Astrocyte of the hippocampus (primary cell): ENCODE measurements around the gene EIF4G3.
"Not testable (repeated sequence)": the region's sequence is repeated elsewhere in the genome, so short reads cannot be mapped to it uniquely, and the experiment has no call there.

Source experiments
- DNase-seq: peaks from one replicate; pipeline ENCODE4 v3.0.0; 2011; ENCODE audit warnings: low read depth, low spot score

EIF4G3 gene

DNA sequence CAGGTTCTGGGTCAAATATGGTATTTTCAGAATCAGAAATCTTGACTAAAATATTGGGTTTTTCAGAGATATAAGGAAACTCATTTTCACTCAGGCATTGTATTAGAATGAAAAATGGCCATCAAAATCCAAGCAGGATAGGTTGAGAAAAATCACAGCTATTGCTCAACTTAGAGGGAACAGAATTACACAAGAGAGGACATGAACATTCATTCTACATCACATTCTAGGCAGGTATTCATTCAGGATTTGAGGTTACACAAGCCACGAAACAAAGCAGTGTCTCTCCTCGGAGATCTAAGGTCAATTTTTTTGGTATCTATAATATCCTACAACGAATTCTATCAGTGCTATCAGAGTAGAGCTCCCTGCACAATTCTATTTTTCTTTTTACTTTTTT is 226.0 kb downstream of the EIF4G3 start:
- DNase-seq = no peak

DNA sequence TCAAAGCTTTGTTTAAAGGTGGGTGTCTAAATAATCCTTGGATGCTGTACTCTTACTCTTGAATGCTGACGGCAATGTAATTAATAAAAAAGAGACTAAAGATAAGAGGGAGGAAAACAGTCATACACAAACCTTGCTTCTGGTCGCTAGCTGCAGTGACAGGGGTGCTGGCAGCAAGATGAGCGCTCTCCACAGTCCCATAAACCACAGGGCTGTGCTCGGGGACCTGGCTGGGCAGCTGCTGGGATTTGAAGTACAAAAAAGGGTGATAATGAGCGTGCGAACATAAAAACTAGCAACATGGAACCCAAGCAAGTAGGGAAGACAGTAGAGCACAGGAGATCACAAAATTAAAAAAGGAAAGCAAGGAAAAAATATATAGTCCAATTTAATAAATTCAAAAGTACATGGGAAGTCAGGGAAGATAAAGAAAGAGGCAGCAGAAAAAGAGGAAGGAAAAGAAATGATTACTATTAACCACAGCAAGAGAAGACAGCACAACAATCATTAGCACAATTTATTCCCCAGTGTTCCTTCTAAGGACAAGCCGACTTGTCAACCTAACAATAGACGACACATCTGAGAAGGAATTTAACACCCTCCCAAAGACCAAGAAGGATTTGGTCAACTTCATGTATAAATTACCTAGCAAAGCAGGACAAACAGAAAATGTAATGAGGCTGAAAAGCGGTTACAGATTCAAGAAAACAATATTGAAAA is 226.7 kb downstream of the EIF4G3 start:
- DNase-seq = no peak

- no peak for DNase-seq
These were observed 228.6 kb downstream of the EIF4G3 start for GRCh38 chr1:20948101-20948500.

- no peak for DNase-seq
These were observed 229.3 kb downstream of the EIF4G3 start for GRCh38 chr1:20947409-20947808.

GRCh38 chr1:20936621-20937020 is 240.1 kb downstream of the EIF4G3 start:
- DNase-seq = peak; percentile 2

GRCh38 chr1:20936216-20936615 is 240.5 kb downstream of the EIF4G3 start:
- DNase-seq = no peak

DNA sequence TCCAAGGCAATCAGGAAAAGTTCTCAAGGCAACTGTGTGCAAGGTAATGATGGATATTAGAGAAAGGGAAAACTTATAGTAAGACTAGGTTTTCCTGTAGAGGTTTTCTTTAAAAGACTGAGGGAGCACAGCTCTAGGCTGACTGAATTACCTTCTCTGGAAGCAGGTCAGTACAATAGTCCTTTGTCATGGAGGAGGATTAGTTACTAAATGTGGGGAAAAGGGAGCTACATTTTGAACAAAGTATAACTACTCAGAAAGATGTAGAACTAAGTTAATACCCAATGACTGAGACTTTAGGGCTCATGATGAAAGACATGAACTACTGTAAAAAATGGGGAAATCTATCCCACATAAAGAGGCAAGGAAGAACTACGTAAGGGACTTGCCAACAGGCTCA is 241.0 kb downstream of the EIF4G3 start:
- DNase-seq = no peak

DNA sequence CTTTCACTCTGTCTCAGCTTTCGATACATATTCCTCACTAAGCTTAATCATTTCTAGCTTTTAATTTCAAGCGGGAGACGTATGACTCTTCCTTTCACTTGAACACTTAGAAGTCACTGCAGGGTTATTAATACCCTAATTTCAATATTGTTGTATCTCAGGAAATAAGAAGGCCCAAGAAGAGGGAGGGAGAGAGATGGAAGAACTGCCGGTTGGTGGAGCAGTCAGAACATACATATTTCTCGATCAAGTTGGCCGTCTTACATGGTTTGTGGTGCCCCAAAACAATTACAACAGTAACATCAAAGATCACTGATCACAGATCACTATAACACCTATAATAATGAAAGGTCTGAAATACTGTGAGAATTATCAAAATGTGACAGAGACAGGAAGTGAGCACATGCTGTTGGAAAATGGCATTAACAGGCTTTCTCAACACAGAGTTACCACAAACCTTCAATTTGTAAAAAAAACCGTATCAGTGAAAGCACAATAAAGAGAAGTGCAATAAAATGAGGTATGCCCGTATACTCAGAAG is 244.2 kb downstream of the EIF4G3 start:
- DNase-seq = no peak

DNA sequence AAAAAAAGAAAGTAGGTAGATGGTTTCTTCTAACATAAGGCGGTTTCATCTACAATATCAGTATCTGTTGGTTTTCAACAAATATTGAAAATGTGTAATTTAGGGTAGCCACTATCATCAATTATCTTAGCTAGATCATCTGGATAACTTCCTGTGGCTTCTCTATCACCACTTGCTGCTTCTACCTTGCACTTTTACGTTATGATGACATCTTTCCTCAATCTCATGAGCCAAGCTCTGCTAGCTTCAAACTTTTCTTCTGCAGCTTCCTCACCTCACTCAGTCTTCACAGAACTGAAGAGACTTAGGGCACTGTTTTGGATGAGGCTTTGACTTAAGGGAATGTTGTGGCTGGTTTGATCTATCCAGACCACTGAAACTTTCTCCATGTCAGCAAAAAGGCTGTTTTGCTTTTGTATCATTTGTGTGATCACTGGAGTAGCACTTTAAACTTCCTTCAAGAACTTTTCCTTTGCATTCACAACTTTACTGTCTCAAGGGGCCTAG is 244.7 kb downstream of the EIF4G3 start:
- DNase-seq = no peak

- no peak for DNase-seq
These were observed 246.3 kb downstream of the EIF4G3 start for GRCh38 chr1:20930427-20930826.

DNA sequence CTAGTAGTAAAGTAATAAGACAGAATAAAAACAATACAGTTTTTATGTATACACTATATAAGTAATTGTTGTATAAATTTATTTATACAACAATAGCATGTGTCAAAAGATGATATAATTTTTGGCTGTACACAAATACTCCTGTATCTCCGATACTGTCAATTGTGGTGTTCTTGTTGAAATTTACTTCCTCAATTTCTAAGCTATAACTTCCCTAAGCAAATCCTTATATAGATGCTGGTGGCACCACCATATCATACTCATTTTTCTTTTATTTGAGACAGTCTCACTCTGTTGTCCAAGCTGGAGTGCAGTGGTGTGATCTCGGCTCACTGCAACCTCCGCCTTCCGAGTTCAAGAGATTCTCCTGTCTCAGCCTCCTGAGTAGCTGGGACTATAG is 248.6 kb downstream of the EIF4G3 start:
- DNase-seq = no peak

- peak; percentile 17 for DNase-seq
These were observed 255.4 kb downstream of the EIF4G3 start for GRCh38 chr1:20921285-20921684.

DNA sequence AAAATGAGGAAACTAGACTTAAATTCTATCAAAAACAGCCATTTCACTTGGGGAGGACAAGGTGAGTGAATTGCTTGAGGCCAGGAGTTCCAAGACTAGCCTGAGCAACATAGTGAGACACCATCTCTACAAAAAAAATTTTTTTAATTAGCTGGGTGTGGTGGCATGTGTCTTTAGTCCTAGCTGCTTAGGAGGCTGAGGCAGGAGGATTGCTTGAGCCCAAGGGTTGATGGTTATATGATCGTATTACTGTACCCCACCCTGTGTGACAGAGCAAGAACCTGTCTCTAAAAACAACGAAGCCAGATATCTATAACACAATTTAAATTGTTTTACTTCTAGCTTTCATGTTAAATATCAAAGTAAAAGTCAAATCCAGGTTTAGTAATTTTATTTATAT is 263.5 kb downstream of the EIF4G3 start:
- no peak for DNase-seq

- not testable (repeated sequence) for DNase-seq
These were observed 269.2 kb downstream of the EIF4G3 start for GRCh38 chr1:20907526-20907925.

DNA sequence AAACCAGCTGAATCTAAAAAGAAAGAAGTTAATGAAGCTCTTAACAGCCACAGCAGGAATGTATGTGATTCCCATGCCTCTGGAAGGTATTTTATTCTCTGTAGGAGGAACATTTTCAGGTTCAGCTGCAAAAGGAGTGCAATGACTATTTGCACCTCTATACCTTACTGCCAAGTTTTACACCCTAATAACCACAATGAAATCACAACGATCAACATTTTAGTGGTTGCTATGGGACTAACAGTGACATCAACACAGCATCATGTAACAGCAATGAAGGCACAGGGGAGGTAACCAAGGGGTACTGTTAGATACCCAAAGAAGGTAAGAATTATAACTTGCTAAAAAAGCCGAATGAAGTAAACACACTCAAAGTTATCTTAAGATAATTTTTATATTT is 273.3 kb downstream of the EIF4G3 start:
- peak; percentile 46 for DNase-seq

GRCh38 chr1:20900056-20900455 is 276.6 kb downstream of the EIF4G3 start:
- no peak for DNase-seq

DNA sequence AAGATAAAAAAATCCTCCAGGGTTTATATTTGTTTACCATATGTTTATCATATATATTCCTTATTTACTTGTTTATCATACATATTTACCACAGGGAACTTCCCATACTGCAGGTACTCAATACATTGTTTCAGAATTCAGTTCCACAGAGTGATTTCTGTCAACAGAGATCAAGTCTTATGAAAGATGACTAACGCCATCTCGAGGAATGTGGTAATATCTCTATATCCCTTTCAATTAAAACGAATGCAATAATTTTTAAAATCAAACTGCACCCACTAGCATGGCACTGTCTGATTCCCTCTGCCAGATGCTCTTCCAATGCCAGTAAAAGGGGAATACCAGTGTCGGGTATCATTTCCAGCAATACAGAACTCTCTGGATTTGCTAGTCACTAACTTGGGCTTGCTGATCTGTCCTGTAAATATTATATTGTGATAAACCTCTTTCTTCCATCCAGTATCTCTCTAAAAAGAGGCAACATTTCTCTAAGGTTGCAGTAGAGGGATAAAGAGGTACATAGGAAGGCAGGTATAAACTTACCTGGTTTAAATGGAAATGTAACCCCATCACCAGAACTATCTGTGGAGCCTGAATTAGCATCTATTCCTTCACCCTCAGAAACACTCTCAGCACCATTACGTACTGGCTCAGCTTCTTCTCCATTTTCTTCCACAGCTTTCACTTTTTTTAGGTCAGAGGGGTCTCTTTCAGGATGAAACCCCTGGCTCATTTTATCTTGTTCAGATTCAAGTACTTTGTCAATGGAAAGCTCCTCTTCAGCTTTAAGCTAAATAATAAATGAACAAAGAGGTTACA is 277.3 kb downstream of the EIF4G3 start:
- DNase-seq = no peak

DNA sequence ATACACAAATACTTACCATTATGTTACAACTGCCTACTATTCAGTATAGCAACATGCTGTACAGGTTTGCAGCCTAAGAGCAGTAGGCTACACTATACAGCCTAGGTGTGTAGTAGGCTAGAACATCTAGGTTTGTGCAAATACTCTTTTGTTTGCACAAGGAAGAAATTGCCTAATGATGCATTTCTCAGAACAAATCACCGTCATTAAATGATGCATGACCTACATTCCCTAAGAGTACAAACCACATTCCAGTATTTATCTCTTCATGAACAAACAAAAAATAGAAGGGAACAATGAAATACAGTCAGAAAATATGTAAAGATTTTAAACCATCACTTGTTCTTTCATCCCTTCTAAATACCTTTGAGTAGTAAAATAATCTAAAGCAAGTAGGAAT is 279.9 kb downstream of the EIF4G3 start:
- peak; percentile 49 for DNase-seq

DNA sequence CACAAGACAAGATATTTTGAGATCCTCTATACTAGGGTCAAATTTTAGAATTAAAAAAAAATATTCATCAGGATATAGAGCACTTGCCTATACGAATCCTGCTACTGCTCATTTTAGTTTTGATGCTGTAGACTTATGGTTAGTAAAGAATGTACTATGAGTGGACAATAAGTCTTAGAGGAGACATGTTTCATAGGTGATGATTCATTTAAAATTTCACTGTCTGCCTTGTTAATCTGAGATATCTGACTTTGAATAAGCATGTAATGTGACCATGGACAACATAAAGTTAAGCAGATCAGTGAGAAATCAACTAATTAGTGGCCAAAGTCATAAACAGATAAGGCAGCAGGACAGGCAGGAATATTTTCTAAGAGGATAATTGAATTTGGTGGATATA is 282.8 kb downstream of the EIF4G3 start:
- DNase-seq = no peak

DNA sequence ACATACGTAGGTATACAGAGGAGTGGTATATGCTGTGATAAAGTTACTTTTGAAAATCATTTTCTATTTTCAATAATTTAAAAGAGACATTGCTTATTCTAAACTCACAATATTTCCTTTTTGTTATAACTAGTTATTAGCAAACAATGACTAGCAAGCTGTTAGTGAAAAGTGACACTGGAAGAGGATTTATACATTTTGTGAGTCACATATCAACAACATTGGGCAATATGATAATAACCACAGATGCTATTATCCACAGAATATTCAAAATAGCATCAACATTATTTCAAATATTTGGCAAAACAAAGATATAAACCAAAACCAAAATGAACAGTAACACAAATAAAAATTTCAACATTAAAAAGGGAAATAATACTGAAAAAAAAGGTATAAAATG is 285.6 kb downstream of the EIF4G3 start:
- DNase-seq = no peak

DNA sequence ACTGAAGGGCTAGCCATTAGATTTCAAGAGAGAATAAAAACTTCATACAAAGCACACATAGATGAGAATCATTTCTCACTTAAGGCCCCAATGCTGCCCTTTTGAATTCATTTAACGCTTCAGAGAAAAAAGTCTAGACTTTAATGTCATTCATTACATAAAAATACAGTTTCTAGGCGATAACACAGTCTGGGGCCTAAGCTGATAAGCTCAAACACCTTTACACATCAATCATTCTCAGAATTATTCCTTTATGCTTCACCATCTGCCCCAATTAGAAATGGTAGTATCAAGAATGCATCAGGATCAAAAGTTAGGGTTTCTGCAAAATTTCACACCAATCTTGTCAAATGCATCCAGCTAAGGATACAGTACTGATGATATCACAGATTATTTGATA is 289.5 kb downstream of the EIF4G3 start:
- no peak for DNase-seq

DNA sequence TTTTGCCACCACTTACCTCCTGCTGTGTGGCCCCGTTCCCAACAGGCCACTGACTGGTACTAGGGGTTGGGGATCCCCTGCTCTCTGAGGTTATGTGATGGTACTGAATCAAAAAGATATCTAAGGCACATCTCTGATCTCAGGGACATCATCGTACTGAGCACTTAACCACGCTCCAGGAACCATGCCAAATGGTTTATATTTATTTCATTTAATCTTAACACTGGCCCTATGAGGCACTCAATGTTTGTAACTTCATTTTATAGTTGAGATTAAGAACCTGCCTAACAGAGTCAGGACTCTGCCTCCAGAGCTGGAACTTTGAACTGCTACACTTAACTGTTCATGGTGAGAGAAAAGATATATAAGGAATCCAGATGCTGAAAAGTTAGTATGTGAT is 291.6 kb downstream of the EIF4G3 start:
- peak; percentile 49 for DNase-seq

DNA sequence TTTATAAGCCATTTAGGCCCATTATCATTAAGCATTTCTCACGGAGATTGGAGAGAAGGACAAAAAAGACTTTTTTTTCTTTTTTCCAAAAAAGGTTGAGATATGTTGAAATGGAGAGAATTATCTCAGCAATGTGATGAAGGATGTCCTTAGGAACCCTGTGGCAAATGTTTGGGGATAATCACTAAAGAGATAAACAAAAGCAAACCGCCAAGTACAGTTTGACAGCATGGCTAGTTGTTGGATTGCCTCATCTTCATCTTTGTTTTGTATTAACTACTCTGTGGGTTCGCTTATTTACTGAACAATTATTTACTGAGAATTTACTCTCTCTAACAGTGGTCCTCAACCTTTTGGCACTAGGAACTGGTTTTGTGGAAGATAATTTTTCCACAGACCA is 292.2 kb downstream of the EIF4G3 start:
- no peak for DNase-seq
